ENCODE measurements around the gene OAS2.
A peak's percentile ranks its signal among the peaks of the same experiment; 100 is the strongest.
"Not testable (repeated sequence)": the region's sequence is repeated elsewhere in the genome, so short reads cannot be mapped to it uniquely, and the experiment has no call there.

OAS2 gene

DNA sequence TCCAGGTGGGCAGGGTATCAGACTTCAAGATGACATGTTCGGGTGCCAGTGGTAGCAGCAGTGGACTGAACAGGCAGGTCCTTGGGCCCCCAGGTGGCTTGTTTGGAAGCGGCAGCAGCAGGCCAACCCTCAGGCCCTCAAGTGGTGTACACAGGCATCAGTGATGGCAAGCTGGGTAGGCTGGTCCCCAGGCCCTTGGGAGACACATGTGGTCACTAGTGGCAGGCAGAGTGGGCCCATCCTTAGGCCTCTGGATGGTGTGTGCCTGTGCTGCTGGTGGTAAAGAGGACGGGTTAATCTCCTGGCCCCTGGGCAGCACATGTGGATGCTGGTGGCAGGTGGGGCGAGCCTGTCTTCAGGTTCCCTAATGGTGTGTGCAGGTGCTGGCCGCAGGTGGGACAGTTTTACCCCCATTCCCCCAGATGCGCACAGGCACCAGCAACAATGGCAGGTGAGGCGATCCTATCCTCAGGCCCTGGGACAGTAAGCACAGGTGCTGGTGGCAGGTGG, 8.0 kb downstream of the OAS2 start:
- DNase-seq, result no peak

DNA sequence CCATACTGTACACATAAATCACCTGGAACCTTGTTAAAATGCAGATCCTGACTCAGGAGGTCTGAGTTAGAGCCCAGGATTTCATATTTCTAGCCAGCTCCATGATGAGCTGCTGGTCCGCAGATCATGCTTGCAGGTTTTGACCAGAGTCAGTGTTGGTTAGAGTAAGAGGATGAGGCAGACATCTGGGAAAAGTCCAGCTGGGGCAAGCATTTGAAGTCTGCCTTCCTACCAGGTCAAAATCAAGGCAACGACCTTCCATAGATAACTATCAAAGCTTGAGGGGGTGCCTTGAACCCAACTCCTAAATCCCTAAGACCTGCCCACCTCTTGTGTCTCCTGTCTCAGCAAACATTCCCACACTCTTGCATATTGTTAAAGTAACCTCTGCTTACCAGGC, 9.2 kb downstream of the OAS2 start:
- no peak for DNase-seq

DNA sequence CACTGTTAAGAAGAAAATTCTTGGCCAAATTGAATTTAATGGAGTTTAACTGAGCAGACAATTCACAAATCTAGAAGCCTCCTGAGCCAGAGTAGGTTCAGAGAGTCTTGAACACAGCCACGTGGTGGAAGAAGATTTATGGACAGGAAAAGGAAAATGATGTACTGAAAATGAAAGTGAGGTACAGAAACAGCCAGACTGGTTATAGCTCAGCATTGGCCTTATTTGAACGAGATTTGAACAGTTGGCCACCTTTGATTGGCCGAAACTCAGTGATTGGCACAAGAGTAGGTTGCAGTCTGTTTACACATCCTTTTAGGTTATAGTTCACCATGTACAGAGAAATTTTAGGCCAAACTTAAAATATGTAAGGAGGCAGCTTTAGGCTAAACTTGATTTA, 9.9 kb downstream of the OAS2 start:
- DNase-seq, result peak in 1 of 2 donors; percentile 51

DNA sequence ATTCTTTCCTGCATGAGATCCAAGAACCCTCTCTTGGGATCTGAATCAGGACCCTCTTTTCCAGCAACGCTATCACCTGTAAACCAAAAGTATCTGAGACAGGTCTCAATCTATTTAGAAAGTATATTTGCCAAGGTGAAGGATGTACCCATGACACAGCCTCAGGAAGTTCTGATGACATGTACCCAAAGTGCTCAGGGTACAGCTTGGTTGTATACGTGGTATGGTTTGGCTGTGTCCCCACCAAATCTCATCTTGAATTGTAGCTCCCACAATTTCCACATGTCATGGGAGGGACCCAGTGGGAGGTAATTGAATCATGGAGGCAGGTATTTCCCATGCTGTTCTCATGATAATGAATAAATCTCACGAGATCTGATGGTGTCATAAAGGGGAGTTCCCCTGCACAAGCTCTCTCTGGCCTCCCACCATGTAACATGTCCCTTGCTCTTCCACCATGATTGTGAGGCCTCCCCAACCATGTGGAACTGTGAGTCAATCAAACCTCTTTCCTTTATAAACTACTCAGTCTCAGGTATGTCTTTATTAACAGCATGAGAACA, 10.6 kb downstream of the OAS2 start:
- DNase-seq, result not testable (repeated sequence)

DNA sequence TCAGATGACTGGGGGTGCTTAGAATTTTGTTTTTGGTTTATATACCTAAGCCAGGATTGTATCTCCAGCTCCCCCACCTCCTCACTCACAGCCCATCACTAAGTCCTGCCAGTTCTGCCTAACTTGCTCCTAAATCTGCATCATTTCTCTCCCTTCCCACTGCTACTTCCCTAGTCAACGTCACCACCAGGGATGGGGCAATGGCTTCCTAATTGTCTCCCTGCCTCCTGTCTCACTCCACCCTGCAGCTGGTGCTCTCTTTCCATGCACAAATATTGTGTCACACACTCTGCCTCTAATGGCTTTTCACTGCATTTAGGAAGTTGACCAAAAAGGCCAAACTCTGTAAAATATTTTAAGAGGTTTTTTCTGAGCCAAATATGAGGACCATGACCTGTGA, 11.5 kb downstream of the OAS2 start:
- DNase-seq, result no peak

DNA sequence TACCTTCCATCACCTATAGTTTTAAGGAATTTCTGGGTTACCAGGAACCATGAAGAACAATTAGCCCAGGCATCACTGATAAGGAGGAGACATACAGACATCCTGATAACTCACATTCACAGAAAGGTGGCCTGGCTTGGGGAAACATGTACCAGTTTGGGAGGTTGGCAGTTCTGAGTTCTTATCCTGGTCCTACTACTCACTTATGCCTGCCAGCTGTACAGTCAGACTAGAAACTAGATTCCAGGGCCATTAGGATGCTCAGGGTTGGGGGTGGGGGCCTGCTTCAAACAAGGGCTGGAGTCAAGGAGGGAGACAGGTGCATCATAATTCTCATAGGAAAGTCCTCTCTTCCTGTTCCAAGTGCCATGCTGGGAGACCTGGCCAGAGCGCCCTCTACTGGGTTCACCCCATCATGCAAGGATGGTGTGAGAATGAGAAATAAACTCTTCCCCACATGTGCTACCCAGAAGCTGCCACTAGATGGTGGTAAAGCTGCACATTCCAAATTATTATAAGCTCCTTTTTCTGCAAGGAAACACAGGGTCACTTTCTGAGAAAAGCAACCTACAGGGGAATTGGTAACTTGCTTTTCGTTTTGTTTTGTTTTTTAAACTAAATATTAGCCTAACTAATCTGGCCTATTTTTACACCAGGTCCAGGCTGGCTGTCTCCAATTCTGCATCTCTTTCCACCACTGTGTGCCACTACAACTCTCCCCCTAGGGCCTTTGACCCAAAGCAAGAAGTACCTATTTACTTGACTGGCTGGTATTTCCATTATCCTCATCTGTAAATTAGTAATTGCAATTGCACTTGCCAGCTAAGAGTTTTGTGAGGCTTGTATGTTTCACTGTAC, 14.5 kb downstream of the OAS2 start:
- peak in 1 of 2 donors; percentile 68 for DNase-seq

DNA sequence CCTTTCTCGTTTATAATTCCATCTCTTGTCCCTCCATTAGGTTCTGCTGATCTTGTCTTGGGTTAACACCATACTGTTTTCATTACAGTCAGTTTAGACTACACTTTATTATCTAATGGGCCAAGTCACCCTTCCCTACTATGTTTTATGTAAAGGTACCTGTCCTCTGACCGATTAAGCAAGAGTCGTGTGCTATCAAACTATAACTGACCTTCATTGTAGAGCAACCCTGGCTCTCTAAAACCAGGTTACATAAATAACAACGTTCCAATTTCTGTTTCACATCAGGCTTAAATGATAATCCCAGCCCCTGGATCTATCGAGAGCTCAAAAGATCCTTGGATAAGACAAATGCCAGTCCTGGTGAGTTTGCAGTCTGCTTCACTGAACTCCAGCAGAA, 16.7 kb downstream of the OAS2 start:
- no peak for DNase-seq

DNA sequence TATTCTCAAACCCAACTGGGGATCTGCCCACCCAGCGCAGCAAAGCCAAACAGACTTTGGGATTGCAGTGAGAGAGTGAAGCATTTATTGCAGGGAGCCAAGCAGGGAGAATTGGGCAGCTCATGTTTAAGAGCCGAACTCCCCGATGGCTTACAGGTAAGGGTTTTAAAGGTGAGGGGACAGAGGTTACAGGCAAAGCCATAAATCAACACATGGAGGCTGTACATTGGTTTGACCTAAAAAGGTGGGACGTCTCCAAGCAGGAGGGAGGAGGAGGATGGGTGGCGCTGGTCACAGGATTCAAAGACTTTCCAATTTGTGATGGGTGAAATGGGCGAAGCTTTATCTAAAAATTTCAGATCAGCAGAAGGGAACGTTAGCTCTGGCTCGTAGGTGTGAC, 18.2 kb downstream of the OAS2 start:
- no peak for DNase-seq

DNA sequence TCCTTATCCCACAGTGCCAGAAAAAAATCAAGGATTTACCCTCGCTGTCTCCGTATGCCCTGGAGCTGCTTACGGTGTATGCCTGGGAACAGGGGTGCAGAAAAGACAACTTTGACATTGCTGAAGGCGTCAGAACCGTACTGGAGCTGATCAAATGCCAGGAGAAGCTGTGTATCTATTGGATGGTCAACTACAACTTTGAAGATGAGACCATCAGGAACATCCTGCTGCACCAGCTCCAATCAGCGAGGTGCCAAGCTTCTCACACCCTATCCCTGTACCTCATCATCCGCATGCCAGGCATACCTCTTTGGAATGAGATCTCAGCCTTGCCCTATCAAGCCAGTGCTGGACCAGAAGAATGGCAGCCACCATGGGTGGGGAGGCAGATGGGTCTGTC, 19.2 kb downstream of the OAS2 start:
- DNase-seq, result no peak

DNA sequence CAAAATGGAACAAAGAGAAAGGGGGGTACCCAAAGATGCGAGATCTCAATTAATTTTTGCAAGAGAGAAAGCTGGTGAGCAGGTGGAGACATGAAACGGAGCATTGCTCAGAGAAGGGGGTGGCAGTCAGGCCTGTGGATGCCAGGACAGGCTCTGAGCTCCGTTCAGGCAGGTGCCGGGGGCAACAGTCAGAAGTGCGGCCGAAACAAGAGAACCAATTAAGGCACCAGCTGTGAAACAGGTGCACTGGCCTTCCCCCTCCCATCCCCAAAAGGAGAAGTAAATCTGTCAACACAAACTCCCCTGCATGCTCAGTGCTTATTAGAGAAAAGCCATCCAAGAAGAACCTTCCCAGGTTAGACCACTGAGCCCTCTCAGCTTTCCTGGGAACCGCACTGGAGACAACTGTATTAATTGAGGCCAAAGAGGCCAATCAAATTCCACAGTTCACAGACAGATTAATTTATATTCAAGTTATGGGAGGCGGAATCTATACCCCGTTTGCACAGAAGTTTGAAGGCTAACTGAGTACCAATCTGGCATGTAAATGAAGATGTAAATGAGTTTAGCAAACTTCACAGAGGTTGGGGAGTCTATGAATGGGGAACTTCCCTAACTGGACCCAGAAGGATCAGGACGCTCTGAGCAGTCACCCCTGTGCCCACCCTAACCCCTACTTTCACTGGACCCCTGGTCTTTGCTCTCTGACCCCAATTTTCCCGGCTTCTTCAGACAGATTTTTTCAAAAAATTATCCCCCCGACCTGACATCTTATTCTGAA, 20.9 kb downstream of the OAS2 start:
- DNase-seq, result no peak

DNA sequence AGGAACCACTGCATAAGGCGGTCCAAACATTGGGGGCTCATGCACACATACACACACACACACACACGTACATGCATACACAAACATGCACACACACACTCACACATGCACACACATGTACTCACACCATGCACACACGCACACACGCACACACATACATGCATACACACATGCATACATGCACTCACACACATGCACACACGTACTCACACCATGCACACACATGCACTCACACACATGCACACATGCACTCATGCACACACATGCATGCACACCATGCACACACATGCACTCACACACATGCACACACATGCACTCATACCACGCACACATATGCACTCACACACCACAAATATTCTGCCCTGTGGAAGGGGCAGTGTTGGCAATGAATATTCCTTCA, 22.1 kb downstream of the OAS2 start:
- DNase-seq, result no peak

DNA sequence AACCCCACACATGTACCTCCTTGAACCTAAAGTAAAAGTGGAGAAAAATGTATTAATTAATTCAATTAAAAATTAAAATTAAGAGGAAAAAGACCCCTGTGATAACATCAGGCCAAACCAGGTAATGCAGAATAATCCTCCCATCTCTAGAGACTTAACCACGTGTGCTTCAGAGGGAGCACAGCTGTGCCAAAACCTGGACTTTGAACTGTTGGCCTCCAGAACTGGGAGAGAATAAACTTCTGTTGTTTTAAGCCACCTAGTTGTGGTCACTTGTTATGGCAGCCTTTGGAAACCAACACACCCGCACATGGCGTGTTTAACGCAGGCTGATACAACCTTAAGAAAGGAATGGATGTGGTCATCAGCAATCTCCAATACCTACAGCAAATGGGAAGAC, 23.8 kb downstream of the OAS2 start:
- DNase-seq, result no peak

DNA sequence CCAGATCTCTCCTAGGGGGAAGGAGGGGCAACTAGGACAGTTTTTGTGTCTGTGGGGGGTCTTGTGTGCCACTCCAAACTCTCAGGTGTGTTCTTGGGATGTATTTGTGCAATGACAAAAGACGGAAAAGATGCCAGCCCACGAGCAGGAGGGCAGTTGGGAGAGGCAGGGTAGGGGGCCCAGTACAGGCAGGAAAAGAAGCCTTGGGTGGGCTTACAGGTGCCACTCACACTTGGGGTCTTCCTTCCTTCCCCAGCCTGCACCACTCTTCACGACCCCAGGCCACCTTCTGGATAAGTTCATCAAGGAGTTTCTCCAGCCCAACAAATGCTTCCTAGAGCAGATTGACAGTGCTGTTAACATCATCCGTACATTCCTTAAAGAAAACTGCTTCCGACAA, 24.4 kb downstream of the OAS2 start:
- no peak for DNase-seq

DNA sequence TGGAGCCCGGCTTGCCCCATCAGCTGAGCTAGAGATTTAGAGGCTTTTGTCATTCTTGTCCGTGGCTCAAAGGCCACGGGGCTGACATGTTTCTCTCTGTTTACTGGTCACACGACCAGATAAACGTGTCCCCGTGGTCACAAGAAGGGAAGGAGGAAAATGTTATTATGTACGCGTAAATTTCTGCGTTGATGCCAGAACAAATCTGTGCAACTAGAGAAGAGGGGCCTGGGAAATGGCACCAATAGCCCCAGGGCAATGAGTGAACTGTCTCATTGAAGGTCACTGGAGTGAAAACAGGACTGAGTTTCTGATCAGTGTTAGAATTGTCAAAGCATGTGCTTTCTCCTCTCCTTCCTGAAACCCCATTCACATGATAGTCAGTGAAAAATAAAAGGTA, 25.3 kb downstream of the OAS2 start:
- no peak for DNase-seq

DNA sequence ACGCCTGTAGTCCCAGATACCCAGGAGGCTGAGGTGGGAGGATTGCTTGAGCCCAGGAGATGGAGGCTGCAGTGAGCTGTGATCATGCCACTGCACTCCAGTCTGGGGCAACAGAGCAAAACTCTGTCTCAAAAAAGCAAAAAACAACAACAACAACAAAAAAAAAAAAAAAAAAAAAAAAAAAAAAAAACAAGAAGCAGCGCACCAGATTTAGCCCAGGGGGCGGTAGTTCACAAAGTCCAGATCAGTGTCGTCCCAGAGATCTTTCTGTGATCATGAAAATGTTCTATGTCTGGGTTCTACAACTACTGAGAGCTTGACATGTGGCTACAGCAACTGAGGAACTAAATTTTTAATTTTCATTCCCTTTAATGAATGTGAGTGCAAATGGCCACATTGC, 27.4 kb downstream of the OAS2 start:
- no peak for DNase-seq

DNA sequence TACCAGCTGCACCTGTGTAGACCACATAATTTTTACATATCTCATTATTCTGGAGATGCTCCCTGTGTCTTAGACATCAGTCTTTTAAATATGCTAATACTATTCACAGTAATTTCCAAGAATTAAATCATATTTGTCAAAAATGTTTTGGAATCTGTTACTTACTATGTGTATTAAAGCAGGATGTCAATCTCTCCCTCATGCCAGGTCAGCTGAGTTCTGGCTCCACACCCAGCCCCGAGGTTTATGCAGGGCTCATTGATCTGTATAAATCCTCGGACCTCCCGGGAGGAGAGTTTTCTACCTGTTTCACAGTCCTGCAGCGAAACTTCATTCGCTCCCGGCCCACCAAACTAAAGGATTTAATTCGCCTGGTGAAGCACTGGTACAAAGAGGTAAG, 27.9 kb downstream of the OAS2 start:
- DNase-seq, result no peak

DNA sequence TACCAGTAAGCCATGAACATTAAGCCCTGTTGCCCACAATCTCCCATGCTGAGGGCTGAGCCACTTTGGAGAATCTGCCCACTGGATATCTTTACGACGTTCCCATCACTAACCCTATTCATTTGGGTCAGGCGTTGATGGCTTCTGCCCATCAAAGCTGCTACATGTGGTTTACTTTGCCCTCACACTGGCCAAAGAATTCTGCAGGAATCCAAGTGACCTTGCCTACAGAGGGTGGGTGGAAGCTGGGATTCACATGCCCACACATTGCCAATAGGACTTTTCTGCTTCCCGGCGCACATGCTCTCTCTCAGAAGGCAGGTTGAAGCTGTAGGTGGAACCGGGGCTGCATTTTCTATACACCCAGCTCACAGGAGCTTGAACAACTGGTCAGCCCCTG, 28.3 kb downstream of the OAS2 start:
- no peak for DNase-seq

DNA sequence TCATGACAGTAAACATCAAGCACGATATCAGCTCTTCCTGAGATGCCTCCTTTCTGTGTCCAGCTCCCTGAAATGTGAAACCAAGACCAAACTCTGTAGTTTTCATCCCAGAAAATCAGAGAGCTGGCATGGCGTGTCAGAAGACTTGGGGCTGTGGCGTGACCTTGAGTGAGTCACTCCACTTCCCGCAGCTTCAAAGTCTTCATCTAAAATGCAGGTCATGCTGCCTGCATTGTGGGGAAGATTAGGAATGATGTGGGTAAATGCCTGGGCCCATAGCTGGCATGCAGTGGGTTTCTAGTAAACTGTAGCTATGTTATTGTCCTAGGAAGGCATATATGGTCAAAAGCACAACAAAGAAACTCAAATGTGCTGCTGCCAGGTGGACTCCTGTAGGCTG, 28.8 kb downstream of the OAS2 start:
- no peak for DNase-seq

DNA sequence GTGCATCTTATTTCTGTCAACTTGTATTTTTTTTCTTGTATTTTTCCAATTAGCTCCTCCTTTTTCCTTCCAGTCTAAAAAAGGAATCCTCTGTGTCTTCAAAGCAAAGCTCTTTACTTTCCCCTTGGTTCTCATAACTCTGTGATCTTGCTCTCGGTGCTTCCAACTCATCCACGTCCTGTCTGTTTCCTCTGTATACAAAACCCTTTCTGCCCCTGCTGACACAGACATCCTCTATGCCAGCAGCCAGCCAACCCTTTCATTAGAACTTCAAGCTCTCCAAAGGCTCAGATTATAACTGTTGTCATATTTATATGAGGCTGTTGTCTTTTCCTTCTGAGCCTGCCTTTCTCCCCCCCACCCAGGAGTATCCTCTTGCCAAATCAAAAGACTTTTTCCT, 32.4 kb downstream of the OAS2 start:
- DNase-seq, result no peak

DNA sequence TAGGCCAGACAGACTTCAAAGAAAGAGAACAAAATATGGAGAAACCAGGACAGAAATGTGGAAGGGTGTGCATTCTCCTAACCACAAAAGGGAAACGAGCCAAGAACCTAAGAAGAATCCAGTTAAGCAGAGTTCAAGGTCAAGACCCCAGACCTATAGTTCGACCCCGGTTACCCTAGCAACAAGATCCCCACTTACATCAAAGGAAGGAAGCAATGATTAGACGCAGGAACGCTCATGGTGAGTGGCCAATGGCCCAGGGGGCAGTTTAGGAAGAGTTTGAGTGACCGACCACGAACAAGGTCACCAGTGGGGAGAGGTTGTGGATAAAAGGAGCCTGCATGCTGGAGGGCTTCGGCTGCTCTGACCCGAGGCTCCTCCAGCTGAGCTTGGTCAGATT, 36.2 kb downstream of the OAS2 start:
- no peak for DNase-seq

DNA sequence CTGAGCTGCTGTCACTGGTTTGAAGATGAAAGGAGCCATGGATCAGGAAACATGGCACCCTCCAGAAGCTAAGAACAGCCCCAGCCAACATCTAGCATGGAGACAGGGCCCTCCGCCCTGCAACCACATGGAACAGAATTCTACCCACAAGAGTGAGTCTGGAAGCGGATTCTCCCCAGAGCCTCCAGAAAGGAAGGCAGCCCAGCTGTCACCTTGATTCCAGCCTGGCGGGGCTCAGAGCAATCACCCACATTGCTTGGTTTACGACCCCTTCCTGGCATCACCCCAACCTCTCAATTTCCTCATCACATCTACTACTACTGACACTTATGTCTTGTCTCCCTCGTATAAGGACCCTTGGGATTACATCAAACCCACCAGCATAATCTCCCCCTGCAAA, 38.5 kb downstream of the OAS2 start:
- no peak for DNase-seq

DNA sequence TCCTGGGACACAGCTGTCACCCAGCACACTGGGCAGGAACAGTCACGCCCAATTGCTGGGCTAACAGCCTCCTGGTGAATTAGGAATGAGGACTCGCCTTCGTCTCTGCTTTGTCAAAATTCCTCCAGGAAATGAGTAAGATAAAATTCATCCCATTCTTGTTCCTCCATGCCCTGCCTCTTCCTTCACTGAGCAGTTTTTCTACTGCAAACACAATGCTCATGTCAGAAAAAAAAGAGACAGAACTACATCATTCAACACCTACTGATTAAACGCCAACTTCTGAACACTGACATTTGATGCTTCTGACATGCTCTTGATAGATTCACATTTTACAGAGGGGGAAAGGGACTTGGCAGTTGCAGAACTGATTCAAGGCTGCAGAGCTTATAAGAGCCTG, 40.7 kb downstream of the OAS2 start:
- DNase-seq, result no peak

DNA sequence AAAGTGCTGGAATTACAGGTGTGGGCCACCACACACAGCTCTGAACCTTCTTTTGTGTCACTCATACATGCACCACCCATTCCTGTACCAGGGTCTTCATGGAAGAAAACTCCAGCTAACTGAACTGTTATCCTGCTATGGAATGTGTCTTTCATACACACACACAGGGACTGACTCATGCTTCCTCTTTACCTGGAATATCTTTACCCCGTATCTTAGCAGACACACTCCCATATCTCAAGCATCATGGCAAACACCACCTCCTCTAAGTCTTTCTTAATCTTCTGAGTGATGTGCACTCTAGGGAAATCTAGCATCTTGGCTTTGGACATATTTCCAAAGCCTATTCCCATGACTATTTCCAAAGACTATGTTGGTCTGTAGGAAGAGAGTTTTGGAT, 43.2 kb downstream of the OAS2 start:
- DNase-seq, result no peak

Measured in bone marrow (tissue), 2 donors.